SJSA1 (cell line): ENCODE data around the gene LIG1. TPM values are rescaled to one million over a fixed set of nuclear protein-coding genes. Genes with fewer than 3 reads are reported as not detected.

Source experiments
- DNase-seq, 2 experiments: peaks; one replicate each; pipeline ENCODE4 v3.0.0-alpha.2; 2015 to 2020; ENCODE audit warnings: low spot score in 2 of 2, low read depth in 1 of 2
- H3K27ac ChIP-seq: fragments of 250-450 bp; sonication (Bioruptor Pico); 2 replicates; pipeline ENCODE4 v1.5.1; 2020; ENCODE audit warnings: mild to moderate bottlenecking, moderate library complexity
- H3K27me3 ChIP-seq: fragments of 250-450 bp; sonication (Bioruptor Pico); replicated peaks from 2 replicates; pipeline ENCODE4 v1.5.1; 2020; ENCODE audit warnings: mild to moderate bottlenecking, moderate library complexity
- H3K36me3 ChIP-seq: fragments of 250-450 bp; sonication (Bioruptor Pico); 2 replicates; pipeline ENCODE4 v1.5.1; 2020; ENCODE audit warnings: mild to moderate bottlenecking
- H3K4me1 ChIP-seq: fragments of 250-450 bp; sonication (Bioruptor Pico); replicated peaks from 2 replicates; pipeline ENCODE4 v1.6.1; 2021; ENCODE audit warnings: mild to moderate bottlenecking
- H3K4me3 ChIP-seq: fragments of 250-450 bp; sonication (Bioruptor Pico); 2 replicates; pipeline ENCODE4 v1.5.1; 2020; ENCODE audit warnings: mild to moderate bottlenecking
- H3K9me3 ChIP-seq: fragments of 250-450 bp; sonication (Bioruptor Pico); replicated peaks from 2 replicates; pipeline ENCODE4 v1.5.1; 2020; ENCODE audit warnings: mild to moderate bottlenecking
- total RNA-seq: library from RNA; depleted of rRNA; stranded (reverse); fragments of >200 nt; shearing (Covaris generic); gene quantifications from 2 replicates; pipeline ENCODE4 v1.2.3, GENCODE V29; 2014

Gene LIG1
- total RNA-seq, 1 experiment from 2014 or later = 60.6 TPM

- DNase-seq = no peak
- peaks cover 7% of the 10 kb centered on the region; the same call in 1 of the 2 replicates for H3K36me3 ChIP-seq
- 0 out of 2 replicates have a peak, but pooled peaks cover 3% of the 10 kb centered on the region for H3K9me3 ChIP-seq
- no peaks in the 10 kb centered on the region for H3K4me1 ChIP-seq
- H3K27ac ChIP-seq = no peak overlapping the region
- no peak overlapping the region for H3K4me3 ChIP-seq
- H3K27me3 ChIP-seq = no peaks in the 10 kb centered on the region
These were observed 24.1 kb upstream of the LIG1 start for GRCh38 chr19:48194041-48194843.

GRCh38 chr19:48192750-48193149 lies 22.6 kb upstream of the LIG1 start:
- 0 out of 2 replicates have a peak, but pooled peaks cover 3% of the 10 kb centered on the region for H3K9me3 ChIP-seq
- no peaks in the 10 kb centered on the region for H3K4me1 ChIP-seq
- DNase-seq = no peak
- H3K27ac ChIP-seq = no peak overlapping the region
- H3K36me3 ChIP-seq = peaks cover 11% of the 10 kb centered on the region; the same call in 1 of the 2 replicates
- H3K4me3 ChIP-seq = no peak overlapping the region
- no peaks in the 10 kb centered on the region for H3K27me3 ChIP-seq

- Histone ChIP-seq H3K27ac (no peak overlapping the region), H3K27me3 (no peaks in the 10 kb centered on the region), H3K9me3 (0 out of 2 replicates have a peak, but pooled peaks cover 3% of the 10 kb centered on the region), H3K36me3 (peaks cover 11% of the 10 kb centered on the region; the same call in 1 of the 2 replicates), H3K4me1 (no peaks in the 10 kb centered on the region), H3K4me3 (no peak overlapping the region)
- no peak for DNase-seq
These were observed 20.7 kb upstream of the LIG1 start for GRCh38 chr19:48190885-48191284.

- DNase-seq = peak; percentile 11 to 51
- Histone ChIP-seq H3K27me3 (no peaks in the 10 kb centered on the region), H3K36me3 (peaks cover 11% of the 10 kb centered on the region; the same call in 1 of the 2 replicates), H3K4me3 (no peak overlapping the region), H3K9me3 (0 out of 2 replicates have a peak, but pooled peaks cover 3% of the 10 kb centered on the region), H3K4me1 (no peaks in the 10 kb centered on the region), H3K27ac (no peak overlapping the region)
These were observed 20.2 kb upstream of the LIG1 start for GRCh38 chr19:48190288-48190884.

DNA sequence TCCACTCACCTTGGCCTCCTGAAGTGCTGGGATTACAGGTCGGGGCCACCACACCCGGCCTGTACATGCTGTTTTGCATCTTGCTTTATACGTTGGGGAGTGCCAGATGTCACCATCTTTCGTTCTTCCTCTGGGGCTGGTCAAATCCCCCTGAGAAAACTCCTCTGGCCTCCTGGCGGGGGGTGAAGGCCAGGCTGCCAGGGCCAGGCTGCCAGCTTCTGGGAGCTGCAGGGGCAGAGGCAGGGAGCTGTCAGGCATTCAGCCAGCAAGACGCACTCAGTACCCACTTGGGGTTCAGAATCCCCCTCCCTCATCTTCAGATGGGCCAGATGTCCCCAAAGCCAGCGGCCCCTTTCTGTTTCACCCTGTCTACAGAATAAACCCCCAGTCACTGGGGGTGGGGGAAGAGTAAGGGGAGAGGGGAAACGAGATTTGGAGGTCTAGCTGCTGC lies 16.4 kb upstream of the LIG1 start:
- 0 out of 2 replicates have a peak, but pooled peaks cover 3% of the 10 kb centered on the region for H3K9me3 ChIP-seq
- no peak overlapping the region for H3K27ac ChIP-seq
- DNase-seq = no peak
- no peak overlapping the region for H3K4me3 ChIP-seq
- H3K4me1 ChIP-seq = no peaks in the 10 kb centered on the region
- H3K36me3 ChIP-seq = peaks cover 12% of the 10 kb centered on the region; the same call in 1 of the 2 replicates
- no peaks in the 10 kb centered on the region for H3K27me3 ChIP-seq

GRCh38 chr19:48186015-48186414 lies 15.9 kb upstream of the LIG1 start:
- no peaks in the 10 kb centered on the region for H3K4me1 ChIP-seq
- H3K27ac ChIP-seq = no peak overlapping the region
- peaks cover 16% of the 10 kb centered on the region; the same call in 1 of the 2 replicates for H3K36me3 ChIP-seq
- no peaks in the 10 kb centered on the region for H3K27me3 ChIP-seq
- H3K9me3 ChIP-seq = 0 out of 2 replicates have a peak, but pooled peaks cover 5% of the 10 kb centered on the region
- no peak for DNase-seq
- no peak overlapping the region for H3K4me3 ChIP-seq

GRCh38 chr19:48183356-48183755 lies 13.2 kb upstream of the LIG1 start:
- no peak for DNase-seq
- H3K36me3 ChIP-seq = peaks cover 5% of the 10 kb centered on the region; the same call in 1 of the 2 replicates
- 0 out of 2 replicates have a peak, but pooled peaks cover 3% of the 10 kb centered on the region for H3K9me3 ChIP-seq
- H3K27me3 ChIP-seq = no peaks in the 10 kb centered on the region
- H3K27ac ChIP-seq = no peak overlapping the region
- no peaks in the 10 kb centered on the region for H3K4me1 ChIP-seq
- H3K4me3 ChIP-seq = no peak overlapping the region

GRCh38 chr19:48182434-48182833 lies 12.3 kb upstream of the LIG1 start:
- no peaks in the 10 kb centered on the region for H3K27me3 ChIP-seq
- no peak overlapping the region for H3K4me3 ChIP-seq
- H3K27ac ChIP-seq = no peak overlapping the region
- 0 out of 2 replicates have a peak, but pooled peaks cover 3% of the 10 kb centered on the region for H3K9me3 ChIP-seq
- H3K4me1 ChIP-seq = no peaks in the 10 kb centered on the region
- no peak for DNase-seq
- H3K36me3 ChIP-seq = peaks cover 5% of the 10 kb centered on the region; the same call in 1 of the 2 replicates

DNA sequence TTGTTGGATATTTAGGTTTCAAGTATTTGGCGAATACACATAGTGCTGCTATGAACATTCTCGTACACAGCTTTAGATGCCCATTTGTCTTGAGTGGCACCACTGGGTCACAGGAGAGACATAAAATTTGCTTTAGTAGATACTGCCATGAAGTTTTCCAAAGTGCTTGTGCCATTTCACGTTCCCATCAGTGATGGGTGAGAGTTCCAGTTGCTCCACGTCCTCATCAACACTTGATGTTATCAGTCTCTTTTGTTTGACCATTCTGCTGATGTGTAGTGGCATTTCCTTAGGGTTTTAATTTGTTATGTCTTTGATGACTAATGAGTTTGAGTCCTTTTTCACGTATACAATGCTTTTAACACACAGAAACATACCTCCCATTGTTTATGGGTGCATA lies 11.4 kb upstream of the LIG1 start:
- DNase-seq = no peak
- 0 out of 2 replicates have a peak, but pooled peaks cover 3% of the 10 kb centered on the region for H3K9me3 ChIP-seq
- H3K4me3 ChIP-seq = no peak overlapping the region
- H3K27me3 ChIP-seq = no peaks in the 10 kb centered on the region
- H3K36me3 ChIP-seq = peaks cover 5% of the 10 kb centered on the region; the same call in 1 of the 2 replicates
- H3K27ac ChIP-seq = no peak overlapping the region
- H3K4me1 ChIP-seq = no peaks in the 10 kb centered on the region

- 0 out of 2 replicates have a peak, but pooled peaks cover 1% of the 10 kb centered on the region for H3K9me3 ChIP-seq
- H3K4me3 ChIP-seq = no peak overlapping the region
- H3K4me1 ChIP-seq = peaks cover 1% of the 10 kb centered on the region
- peaks cover 20% of the 10 kb centered on the region for H3K36me3 ChIP-seq
- no peak overlapping the region for H3K27ac ChIP-seq
- H3K27me3 ChIP-seq = no peaks in the 10 kb centered on the region
- DNase-seq = no peak
These were observed 6.1 kb upstream of the LIG1 start for GRCh38 chr19:48176226-48176625.

GRCh38 chr19:48175578-48175977 lies 5.4 kb upstream of the LIG1 start:
- H3K27me3 ChIP-seq = no peaks in the 10 kb centered on the region
- no peak for DNase-seq
- no peaks in the 10 kb centered on the region for H3K9me3 ChIP-seq
- no peak overlapping the region for H3K4me3 ChIP-seq
- H3K4me1 ChIP-seq = peaks cover 6% of the 10 kb centered on the region
- H3K27ac ChIP-seq = no peak overlapping the region
- H3K36me3 ChIP-seq = peaks cover 20% of the 10 kb centered on the region

- H3K9me3 ChIP-seq = no peaks in the 10 kb centered on the region
- peaks cover 6% of the 10 kb centered on the region for H3K4me1 ChIP-seq
- no peaks in the 10 kb centered on the region for H3K27me3 ChIP-seq
- H3K4me3 ChIP-seq = no peak overlapping the region
- H3K27ac ChIP-seq = no peak overlapping the region
- peaks cover 20% of the 10 kb centered on the region for H3K36me3 ChIP-seq
- no peak for DNase-seq
These were observed 4.4 kb upstream of the LIG1 start for GRCh38 chr19:48174445-48175030.

GRCh38 chr19:48171710-48172109 lies 1.6 kb upstream of the LIG1 start:
- no peaks in the 10 kb centered on the region for H3K27me3 ChIP-seq
- DNase-seq = no peak
- H3K4me1 ChIP-seq = peaks cover 10% of the 10 kb centered on the region
- H3K36me3 ChIP-seq = peaks cover 20% of the 10 kb centered on the region
- H3K4me3 ChIP-seq = no peak overlapping the region
- H3K27ac ChIP-seq = no peak overlapping the region
- no peaks in the 10 kb centered on the region for H3K9me3 ChIP-seq
